OCI-LY1 (cell line): Measurements from ENCODE around the gene LIPC.

ENCODE experiments used
- H2AFZ ChIP-seq: fragments of 200-600 bp; sonication (generic), shearing (Covaris generic); 2 replicates; pipeline ENCODE4 v1.6.0; 2014; ENCODE audit warnings: antibody characterized with exemption, mild to moderate bottlenecking, low read length
- H3F3A ChIP-seq: fragments of 200-600 bp; sonication (generic), shearing (Covaris generic); 2 replicates; pipeline ENCODE4 v1.6.0; 2014; ENCODE audit warnings: mild to moderate bottlenecking, antibody characterized with exemption, low read length, moderate library complexity; ENCODE audit not compliant: insufficient read depth
- H3K27ac ChIP-seq: fragments of 200-600 bp; sonication (generic); 2 replicates; pipeline ENCODE4 v1.5.1; 2014; ENCODE audit warnings: low read length, mixed run types, mild to moderate bottlenecking, low read depth; ENCODE audit not compliant: poor library complexity, severe bottlenecking
- H3K27me3 ChIP-seq: fragments of 200-600 bp; sonication (generic); 2 replicates; pipeline ENCODE4 v1.6.0; 2014; ENCODE audit warnings: antibody characterized with exemption, mild to moderate bottlenecking, low read length, moderate library complexity; ENCODE audit not compliant: insufficient read depth
- H3K36me3 ChIP-seq: fragments of 200-600 bp; sonication (generic); 2 replicates; pipeline ENCODE4 v1.6.1; 2014; ENCODE audit warnings: mild to moderate bottlenecking, antibody characterized with exemption, low read length, moderate library complexity, mixed read lengths; ENCODE audit not compliant: insufficient read depth
- H3K4me1 ChIP-seq: fragments of 200-600 bp; sonication (generic); 2 replicates; pipeline ENCODE4 v1.5.1; 2014; ENCODE audit warnings: mild to moderate bottlenecking, low read length, moderate library complexity; ENCODE audit not compliant: insufficient read depth, severe bottlenecking
- H3K4me2 ChIP-seq: fragments of 200-600 bp; sonication (generic), shearing (Covaris generic); 2 replicates; pipeline ENCODE4 v1.6.1; 2014; ENCODE audit warnings: low read length
- H3K4me3 ChIP-seq: fragments of 200-600 bp; sonication (generic); 2 replicates; pipeline ENCODE4 v1.5.1; 2014; ENCODE audit warnings: low read length, low read depth, mild to moderate bottlenecking, mixed read lengths; ENCODE audit not compliant: poor library complexity, severe bottlenecking
- H3K79me2 ChIP-seq: fragments of 200-600 bp; shearing (Covaris generic); 2 replicates; pipeline ENCODE4 v1.6.1; 2016; ENCODE audit warnings: mixed run types, low read length, mixed read lengths; ENCODE audit not compliant: insufficient read depth
- H3K9ac ChIP-seq: fragments of 200-600 bp; sonication (generic), shearing (Covaris generic); 2 replicates; pipeline ENCODE4 v1.6.1; 2014; ENCODE audit warnings: mild to moderate bottlenecking, low read length, mixed read lengths
- H3K9me2 ChIP-seq: fragments of 200-600 bp; sonication (generic), shearing (Covaris generic); 2 replicates; pipeline ENCODE4 v1.6.1; 2014; ENCODE audit warnings: low read depth, mild to moderate bottlenecking, low read length, mixed read lengths
- H3K9me3 ChIP-seq: fragments of 200-600 bp; shearing (Covaris generic); 2 replicates; pipeline ENCODE4 v1.6.1; 2014; ENCODE audit warnings: low read length, mixed read lengths
- H4K20me1 ChIP-seq: fragments of 200-600 bp; sonication (generic), shearing (Covaris generic); 2 replicates; pipeline ENCODE4 v1.6.0; 2016; ENCODE audit warnings: mild to moderate bottlenecking, low read length; ENCODE audit not compliant: insufficient read depth
- EZH2 ChIP-seq: fragments of 200-600 bp; sonication (generic), shearing (Covaris generic); IDR thresholded peaks from 2 replicates; pipeline ENCODE4 v1.8.0; 2017; ENCODE audit warnings: borderline replicate concordance, mixed run types, mild to moderate bottlenecking, antibody characterized with exemption, low read length, moderate library complexity, mixed read lengths
- TF ChIP-seq, protein P1 (sequence below): fragments of 200-600 bp; sonication (generic), shearing (Covaris generic); IDR thresholded peaks from 2 replicates; pipeline ENCODE4 v1.5.1; 2017; ENCODE audit warnings: mild to moderate bottlenecking, antibody characterized with exemption, low read length, moderate library complexity, mixed read lengths

LIPC gene

GRCh38 chr15:58486062-58486461 lies 54.3 kb downstream of the LIPC start:
- H3K27ac ChIP-seq, result no peak overlapping the region
- H3K79me2 ChIP-seq, result no peaks in the 10 kb centered on the region
- peaks cover 4% of the 10 kb centered on the region; the same call in 1 of the 2 replicates for H3K9me3 ChIP-seq
- H3K36me3 ChIP-seq, result no peaks in the 10 kb centered on the region
- H3K4me3 ChIP-seq, result no peak overlapping the region
- H3K4me2 ChIP-seq, result no peak overlapping the region
- H3K9me2 ChIP-seq, result no peaks in the 10 kb centered on the region
- H3K9ac ChIP-seq, result no peak overlapping the region
- H4K20me1 ChIP-seq, result no peaks in the 10 kb centered on the region
- H3K27me3 ChIP-seq, result no peaks in the 10 kb centered on the region
- TF ChIP-seq, protein P1, sequence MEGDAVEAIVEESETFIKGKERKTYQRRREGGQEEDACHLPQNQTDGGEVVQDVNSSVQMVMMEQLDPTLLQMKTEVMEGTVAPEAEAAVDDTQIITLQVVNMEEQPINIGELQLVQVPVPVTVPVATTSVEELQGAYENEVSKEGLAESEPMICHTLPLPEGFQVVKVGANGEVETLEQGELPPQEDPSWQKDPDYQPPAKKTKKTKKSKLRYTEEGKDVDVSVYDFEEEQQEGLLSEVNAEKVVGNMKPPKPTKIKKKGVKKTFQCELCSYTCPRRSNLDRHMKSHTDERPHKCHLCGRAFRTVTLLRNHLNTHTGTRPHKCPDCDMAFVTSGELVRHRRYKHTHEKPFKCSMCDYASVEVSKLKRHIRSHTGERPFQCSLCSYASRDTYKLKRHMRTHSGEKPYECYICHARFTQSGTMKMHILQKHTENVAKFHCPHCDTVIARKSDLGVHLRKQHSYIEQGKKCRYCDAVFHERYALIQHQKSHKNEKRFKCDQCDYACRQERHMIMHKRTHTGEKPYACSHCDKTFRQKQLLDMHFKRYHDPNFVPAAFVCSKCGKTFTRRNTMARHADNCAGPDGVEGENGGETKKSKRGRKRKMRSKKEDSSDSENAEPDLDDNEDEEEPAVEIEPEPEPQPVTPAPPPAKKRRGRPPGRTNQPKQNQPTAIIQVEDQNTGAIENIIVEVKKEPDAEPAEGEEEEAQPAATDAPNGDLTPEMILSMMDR, result no peak
- no peak for TF ChIP-seq EZH2
- H3K4me1 ChIP-seq, result peaks cover 19% of the 10 kb centered on the region
- H2AFZ ChIP-seq, result no peak overlapping the region
- H3F3A ChIP-seq, result no peaks in the 10 kb centered on the region

DNA sequence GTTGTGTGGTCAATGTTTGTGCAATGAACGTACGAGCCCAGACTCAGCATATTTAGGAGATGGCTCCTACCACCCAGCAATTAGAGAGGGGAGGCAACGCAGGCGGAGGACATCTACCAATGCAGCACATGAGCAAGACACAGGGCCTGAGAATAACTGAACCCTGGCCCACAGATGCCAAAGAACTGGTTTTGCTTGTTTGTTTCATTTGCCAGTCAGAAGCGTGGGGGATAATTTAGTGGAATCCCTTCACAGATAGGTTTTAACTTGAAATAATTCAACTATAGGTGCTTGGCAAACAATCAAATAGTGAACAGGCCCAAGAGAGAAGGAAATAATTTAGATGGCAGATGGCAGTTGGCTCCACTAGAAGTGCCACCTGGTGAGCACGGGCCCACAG lies 54.8 kb downstream of the LIPC start:
- H3K4me1 ChIP-seq, result peaks cover 23% of the 10 kb centered on the region
- no peak overlapping the region for H3K4me3 ChIP-seq
- H4K20me1 ChIP-seq, result no peaks in the 10 kb centered on the region
- H3K9ac ChIP-seq, result no peak overlapping the region
- no peak overlapping the region for H3K4me2 ChIP-seq
- no peak overlapping the region for H2AFZ ChIP-seq
- H3K79me2 ChIP-seq, result no peaks in the 10 kb centered on the region
- H3K9me2 ChIP-seq, result no peaks in the 10 kb centered on the region
- H3K9me3 ChIP-seq, result peaks cover 4% of the 10 kb centered on the region; the same call in 1 of the 2 replicates
- H3F3A ChIP-seq, result no peaks in the 10 kb centered on the region
- no peaks in the 10 kb centered on the region for H3K27me3 ChIP-seq
- H3K36me3 ChIP-seq, result no peaks in the 10 kb centered on the region
- TF ChIP-seq, protein P1, result no peak
- TF ChIP-seq EZH2, result no peak
- H3K27ac ChIP-seq, result no peak overlapping the region

- Histone ChIP-seq H3K4me1 (peaks cover 24% of the 10 kb centered on the region), H4K20me1 (no peaks in the 10 kb centered on the region), H3K9ac (no peak overlapping the region), H2AFZ (no peak overlapping the region), H3K9me3 (peaks cover 4% of the 10 kb centered on the region; the same call in 1 of the 2 replicates), H3K4me2 (no peak overlapping the region), H3K79me2 (no peaks in the 10 kb centered on the region), H3K36me3 (no peaks in the 10 kb centered on the region), H3K27ac (no peak overlapping the region), H3K4me3 (no peak overlapping the region), H3K9me2 (no peaks in the 10 kb centered on the region), H3F3A (no peaks in the 10 kb centered on the region), H3K27me3 (no peaks in the 10 kb centered on the region)
- TF ChIP-seq EZH2, result no peak
- TF ChIP-seq, protein P1, result no peak
Measured at GRCh38 chr15:58487041-58487723, 55.4 kb downstream of the LIPC start.
